Stimulated activated CD4-positive, alpha-beta T cell treated with anti-CD3 and anti-CD28 coated beads, Interleukin-4, amount 100 ng/mL, for 24 hours (primary cell): Measurements from ENCODE around the gene TUB.

Experiments
- DNase-seq: peaks from one replicate; pipeline ENCODE4 v3.0.0-alpha.2; 2020

TUB gene, protein sequence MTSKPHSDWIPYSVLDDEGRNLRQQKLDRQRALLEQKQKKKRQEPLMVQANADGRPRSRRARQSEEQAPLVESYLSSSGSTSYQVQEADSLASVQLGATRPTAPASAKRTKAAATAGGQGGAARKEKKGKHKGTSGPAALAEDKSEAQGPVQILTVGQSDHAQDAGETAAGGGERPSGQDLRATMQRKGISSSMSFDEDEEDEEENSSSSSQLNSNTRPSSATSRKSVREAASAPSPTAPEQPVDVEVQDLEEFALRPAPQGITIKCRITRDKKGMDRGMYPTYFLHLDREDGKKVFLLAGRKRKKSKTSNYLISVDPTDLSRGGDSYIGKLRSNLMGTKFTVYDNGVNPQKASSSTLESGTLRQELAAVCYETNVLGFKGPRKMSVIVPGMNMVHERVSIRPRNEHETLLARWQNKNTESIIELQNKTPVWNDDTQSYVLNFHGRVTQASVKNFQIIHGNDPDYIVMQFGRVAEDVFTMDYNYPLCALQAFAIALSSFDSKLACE

DNA sequence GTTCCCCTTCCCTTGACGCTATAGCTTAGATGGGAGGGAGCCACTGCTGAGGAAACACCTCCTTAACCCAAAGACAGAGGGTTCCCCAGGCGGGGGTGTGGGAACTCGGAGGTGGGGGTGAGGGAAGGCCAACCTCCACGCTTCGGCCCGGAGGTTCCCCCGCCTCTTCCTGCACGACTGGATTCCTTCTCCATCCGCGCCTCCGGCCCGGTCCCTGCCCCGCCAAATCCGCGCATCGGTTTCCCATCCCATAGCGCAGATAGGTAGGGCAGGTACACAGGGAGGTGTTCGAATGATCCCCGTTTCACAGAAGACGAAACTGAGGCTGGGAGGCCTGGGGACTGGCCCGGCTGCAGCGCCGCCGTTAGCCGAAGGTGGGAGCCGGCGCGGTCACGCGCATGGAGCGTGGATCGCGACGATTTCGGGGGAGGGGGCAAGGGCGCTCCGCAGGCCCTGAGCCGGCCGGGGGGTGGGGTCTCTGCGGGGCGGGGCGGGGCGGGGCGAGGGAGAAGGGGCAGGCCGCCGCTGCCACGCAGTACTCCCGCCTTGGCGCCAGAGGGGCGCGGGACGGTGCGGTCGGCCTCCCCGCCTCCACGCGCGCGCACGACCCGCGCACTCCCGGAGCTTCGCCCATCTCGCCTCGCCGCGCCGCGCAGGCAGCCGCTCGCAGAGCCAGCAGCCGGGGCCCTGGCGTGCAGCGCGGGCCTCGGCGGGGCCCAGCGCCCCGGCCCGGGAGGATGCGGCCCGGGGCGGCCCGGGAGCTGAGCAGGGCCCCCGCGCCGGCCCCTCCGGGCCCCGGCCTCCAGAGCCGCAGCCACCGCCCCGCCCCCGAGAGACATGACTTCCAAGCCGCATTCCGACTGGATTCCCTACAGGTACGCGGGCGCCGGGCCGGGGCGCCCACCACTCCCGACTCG, at the start of gene TUB:
Gene TUB (plus strand): TSS at position 538 of the 917 bp plus-strand sequence. CDS start 300 bp downstream, at position 838.
- no peak for DNase-seq

DNA sequence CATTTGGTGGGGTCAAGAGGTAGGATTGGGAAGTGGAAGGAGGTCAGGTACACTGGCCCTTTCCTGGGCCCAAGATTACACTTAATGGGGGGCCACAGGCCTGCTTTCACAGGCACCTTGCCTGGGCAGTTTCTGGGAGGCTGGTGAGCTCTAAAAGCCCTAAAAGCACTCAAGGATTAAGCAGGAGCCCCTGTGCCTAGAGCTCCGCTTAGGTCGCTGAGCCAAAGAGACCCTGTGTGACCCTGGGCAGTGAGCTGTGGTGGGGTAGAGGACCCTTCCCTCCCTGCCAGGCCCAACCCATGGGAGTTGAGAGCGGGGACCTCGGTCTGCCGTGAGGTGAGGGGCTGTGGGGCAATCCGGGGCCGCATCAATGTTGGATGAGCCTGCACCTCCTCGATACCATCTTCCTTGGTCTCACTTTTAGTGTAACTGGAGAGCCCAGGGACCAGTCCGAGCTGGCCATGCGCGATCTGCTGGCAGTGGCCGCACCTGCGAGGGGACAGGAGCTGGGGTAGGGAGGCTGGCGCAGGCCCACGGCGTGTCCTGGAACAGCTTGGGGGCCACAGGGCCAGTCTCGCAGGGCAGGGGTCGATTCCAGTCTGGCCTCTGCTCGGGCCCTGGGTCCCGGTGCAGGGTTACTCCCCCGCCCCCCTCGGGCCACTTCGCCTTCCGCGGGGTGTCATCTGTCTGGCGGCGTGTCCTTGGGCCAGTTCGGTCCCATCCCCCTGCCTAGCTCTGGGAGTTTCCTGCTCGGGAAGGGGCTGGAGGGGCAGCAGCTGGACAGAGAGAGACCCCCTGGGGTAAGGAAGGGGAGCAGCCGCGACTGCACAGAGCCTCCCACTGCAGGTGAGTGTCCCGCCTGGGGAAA, 49.5 kb upstream of the TUB start:
- no peak for DNase-seq

DNA sequence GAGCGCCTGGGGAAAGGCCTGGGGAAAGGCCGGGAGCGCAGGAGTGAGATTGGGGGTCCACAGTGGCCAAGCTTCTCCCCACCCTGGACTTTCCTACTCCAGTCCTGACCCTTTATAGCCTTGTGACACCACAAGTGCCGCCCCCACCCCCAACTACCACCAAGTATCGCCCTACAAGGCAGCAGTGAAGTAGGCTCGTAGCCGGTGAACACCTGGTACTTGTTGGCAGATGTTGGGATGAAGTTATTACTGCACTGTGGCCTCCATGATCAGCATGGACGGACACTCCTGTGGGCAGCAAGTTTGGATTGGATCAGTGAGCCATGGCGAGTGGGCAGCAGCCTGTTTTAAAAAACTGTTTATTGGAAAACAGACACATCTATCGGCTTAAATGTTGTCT, 48.9 kb upstream of the TUB start:
- no peak for DNase-seq

DNA sequence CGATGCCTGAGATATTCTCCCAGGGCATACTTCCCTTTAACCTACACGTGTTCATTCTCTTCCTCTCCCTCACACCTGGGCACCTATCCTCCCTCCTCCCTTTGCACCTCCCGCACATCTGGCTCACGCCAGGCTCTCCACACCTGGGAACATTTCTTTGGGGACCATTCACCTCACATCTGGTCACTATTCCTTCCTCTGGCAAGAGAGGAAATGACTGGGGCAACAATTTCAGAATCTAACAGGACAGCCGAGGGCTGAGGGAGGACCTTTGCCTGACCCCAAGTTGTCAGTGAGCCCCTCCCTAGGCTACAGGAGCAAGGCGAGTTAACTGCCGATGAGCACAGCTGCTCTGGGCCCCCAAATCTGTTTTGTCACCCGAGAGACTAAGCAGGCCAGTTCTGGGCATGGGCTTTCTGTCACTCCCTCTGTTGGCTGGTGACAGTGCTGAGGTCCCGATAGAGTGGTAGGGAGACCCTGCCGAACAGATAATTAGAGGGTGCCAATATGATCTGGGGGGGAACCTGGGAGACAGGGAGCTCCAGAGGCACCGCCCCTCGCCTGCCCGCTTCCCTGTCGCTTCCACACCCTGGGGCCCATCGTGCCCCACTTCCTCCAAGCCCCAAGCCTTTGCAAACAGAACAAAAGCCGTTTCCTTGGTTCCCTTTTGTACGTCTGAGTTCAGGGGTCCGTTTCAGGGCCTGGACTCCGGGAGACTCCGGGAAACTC, 48.3 kb upstream of the TUB start:
- DNase-seq: no peak

DNA sequence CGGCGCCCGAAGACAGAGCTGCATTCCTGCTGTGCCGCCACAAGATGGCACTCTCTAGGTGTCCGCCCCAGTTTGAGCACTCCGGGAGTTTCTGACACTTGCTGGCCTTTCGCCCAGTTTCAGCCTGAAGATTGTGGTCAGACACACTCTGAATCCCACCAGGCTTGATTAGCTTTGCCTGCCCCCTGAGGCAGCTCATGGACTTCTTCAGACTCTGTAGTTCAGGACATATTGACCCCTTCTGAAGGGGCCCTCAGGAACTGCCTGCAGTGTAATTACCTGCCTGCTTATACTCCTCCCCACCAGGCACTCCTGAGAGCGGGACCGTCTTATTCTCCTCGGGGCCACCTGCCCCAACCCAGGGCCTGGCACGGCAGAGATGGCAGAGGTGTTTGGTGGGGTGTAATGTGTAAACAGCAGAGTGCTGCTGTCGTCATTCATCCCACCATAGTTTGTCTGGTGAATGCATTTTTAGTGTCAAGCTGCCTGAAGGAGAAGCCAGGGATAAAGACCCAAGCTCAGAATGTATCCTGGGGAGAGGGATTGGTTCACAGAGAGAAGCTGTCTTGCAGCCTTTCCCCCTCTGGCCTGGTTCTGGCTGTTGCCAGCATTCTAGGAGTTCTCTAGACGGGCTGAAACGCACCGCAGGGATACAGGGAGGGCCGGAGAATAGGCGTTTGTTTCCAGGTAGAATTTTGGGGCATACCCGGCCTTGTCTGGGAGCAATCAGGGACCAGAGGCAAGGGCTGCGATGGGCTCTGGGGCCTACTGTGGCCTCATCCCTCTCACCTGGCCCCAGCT, 47.5 kb upstream of the TUB start:
- peak; percentile 55 for DNase-seq

DNA sequence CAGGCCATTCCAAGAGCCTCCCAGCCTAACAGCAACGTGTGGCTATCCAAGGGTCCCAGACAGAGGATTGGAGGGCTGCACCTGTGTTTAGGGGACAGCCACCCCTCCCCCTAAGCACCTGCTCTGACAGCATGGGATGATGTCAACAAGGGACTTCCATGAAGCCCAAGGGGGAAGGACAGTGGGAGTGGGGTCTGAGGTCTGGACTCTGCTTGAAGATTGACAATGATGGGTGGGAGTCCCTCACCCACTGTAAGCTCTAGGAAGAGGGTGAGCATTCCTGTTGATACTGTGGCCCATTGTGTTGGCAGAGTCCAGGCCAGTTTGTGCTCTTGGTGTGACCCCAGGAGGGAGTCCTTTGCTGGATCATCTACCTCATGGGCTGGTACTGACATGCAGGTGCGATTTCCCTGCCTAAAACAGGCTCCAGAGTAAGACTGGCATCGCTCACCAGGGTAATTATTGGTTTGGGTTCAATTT, 46.9 kb upstream of the TUB start:
- no peak for DNase-seq

DNA sequence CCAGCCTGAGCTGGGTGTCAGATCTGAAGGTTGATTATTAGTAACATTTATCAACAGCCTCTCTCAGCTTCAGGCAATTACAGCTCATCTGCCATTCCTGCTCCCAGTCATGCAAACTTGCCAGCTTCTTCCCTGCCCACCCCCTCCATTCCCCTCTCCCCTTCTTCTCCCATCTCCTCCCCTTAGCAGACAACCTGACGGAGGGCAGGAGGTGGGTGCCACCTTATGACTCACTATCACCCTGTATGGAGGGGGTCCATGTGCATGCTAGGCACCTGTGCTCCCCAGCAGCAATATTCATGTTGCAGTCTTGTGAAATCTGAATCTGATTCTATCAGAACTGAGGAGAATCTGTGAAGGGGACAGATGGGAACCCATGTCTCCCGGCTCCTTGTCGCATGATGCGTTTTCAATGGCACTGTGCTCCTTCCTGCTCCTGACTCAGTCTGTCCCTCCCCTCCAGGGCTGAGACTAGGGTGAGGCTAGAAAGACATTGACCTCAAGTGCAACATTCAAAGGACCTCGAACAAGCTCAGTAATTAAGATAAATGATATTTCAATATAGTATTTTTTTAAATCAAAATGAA, 46.3 kb upstream of the TUB start:
- DNase-seq: no peak

DNA sequence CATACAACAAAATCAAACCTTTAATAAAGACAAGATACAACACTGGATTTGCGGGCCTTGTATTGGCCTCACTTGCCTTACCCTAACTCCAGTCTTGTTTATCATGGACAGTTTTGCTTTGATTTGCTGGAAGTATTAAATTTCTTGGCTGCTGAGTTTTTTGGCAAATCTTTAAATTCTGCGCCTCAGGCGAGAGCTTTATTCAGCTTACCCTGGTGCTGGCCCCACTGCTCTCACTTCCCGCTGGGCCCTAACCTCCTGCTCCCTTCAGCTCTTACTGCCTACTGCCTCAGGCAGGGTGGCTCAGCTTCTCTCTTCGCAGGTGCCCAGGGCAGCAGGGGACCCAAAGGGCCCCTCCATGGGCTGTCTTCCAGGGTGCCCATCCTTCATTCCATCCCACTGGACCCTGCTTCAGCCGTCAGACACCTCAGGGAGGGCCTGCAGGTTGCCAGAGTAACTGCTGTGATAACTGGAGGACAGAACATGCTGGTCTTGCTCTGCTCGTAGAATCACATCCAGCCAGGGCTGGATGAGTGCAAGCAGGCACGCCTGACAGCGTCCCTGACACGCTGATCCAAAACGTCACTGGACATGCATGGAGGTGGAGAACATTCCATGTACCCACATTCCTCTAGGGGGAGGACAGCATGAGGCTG, 45.7 kb upstream of the TUB start:
- no peak for DNase-seq

DNA sequence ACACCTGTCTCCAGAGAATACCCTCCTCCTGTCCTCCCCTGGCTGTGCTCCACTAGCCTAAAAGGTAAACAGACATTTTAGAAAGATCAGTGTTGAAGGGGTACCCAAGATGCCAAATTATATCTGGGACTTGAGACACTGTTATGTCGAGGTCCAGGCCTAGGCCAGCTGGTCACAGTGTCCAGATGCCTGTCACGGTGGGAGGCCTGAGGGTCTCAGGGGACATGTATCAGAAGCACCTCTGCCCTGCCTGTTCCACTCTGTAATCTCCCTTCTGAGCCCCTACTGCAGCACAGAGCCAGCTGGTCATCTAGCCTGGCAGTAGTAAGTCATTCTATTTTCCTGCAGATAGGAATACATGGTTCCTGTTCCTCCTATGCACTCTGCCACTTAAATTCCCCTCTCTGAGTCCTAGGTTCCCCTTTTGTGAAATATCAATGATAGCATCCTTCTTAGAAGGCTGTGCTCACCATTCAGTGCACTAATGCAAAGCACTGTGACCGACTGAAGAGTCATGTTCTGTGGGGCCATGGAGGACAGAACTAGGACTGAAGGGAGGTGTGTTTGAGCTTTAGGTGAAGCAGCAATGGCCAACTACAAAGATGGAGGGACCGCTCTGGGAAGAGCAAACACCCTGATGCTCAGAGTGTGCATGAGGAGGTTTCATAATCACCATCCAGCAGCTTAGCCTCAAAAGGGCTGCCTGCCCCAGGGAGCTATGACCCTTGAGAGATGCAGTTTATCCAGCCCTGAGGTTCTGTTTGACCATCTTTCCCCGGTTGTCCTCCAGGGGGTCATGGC, 44.8 kb upstream of the TUB start:
- no peak for DNase-seq

DNA sequence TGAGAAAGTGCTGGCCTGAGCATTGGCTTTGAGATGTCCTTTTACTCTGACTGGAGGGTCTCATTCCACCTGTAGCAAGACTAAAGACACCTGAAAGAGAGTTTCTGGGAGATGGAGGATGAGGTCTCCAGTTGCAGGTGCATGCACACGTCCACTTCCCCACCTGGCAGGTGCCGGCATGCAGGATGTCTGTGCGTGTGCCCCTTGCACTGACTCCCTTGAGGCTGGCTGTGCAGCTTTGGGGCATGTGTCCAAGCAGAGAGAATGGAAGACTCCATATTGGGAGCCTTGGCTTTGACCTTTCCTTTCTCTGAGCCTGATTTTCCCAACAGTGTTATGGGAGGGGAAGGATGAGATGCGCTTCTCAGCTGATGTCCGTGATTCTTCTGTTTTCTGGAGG, 44.0 kb upstream of the TUB start:
- DNase-seq: no peak

DNA sequence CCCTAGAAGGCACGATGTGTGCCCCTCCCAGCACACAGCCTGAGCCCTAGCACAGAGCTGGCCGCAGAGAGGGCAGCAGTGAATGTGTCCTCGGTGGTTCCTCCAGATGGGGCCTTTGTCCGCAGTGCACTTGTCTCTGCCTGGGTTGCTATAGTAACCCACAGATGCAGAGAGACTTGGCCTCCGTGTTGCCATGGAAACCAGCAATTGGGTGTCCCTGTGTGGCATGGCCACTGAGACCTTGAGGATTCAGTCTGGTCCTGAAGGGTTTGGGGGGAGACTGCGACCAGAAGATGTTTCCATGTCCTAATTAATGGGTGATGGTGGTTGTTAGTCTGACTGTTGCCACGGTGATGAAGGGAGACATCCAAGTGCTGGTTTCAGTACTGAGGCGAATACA, 42.6 kb upstream of the TUB start:
- no peak for DNase-seq

DNA sequence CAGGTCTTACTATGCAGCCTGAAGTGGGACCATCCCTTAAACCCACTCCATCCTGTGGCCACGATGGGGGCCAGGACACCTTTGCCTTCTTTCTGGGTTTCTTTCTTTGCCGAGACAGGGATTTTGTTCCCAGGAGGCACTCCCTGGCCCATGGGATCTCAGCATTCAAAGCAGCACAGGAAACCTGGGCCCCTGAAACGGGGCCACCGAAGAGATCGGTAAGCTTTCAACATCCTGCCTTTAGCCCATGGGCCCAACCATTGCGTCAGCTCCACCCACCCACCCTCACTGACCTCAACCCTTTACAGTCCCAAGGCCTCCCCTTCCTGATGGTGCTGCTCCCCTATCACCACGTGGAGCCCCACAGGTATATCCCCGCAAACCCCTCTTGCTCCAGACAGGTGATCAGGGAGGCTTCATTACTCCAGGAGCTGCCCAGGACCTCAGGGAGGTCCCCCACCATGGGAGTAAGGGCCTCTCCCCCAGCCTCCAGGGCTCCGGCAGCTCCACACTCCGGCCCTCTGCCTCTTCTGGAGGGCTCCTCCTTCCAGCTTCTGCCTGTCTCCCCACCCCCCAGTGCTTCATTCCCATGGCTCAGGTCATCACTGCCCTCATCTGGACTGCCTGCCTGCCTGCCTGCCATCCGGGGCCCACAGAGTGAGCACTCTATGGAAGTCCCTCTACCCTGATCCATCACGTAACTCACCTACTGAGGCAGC, 42.0 kb upstream of the TUB start:
- DNase-seq: no peak

DNA sequence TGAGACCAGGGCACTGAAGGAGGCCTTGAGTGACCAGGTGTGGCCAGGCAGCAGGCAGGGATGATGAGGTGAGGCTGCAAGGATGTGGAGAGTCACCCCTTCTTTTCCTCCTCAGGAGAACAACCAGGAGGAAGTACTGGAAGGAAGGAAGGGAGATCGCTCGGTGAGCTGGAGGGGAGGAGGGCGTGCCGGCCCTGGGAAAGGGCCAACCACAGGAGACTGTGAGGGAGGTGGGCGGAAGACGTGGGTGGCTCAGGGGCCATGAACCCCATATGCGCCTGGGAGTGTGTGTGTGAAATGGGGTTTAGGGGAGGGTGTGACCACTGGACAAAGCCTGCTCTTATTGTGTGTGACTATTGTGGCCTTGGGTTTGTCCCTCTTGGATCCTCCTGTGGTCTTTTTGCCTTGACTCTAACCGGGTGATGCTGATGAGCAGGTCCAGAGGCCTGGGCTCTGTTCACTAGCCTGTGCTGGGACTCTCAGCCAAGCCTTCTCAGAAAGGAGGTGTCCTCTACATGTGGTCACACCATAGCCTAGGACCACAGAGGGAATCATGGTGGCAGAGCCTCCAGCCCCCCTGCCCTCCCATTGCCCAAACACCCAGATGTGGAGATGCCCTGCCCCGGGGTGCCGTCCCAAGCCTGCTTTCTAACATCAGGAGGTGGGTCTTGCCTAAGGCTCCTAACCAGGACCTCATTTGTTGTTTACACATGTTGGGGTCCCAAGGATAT, 41.3 kb upstream of the TUB start:
- no peak for DNase-seq

DNA sequence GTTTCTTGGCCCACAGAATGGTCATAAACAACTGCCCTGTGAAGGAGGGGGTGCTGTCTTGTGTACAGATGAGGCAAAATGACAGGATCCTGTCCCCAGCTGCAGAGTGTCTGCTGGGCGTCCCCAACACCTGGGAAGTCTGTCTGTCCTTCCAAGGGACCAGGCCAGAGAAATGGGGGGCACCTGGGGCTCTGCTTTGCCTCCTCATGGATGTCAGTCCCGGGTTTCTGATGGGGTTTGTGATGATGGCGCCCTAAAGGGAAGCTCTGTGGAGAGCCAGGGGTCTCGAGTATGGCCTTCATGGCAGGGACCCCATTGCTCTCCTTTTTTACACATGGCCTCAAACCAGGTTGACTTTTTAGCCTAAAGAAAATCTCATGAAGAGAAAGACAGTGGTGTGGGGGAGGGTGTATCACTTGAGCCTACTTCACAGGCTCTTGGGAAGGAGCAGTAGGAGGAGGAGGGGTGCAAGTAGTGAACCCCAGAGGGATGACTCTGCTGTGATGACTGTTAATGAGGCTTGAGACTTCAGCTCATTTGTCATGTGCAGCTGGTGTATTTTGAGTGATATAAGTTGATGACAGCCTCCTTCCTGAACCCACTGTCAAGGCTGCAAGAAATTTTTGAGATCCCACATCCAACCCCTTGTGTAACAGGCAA, 40.6 kb upstream of the TUB start:
- DNase-seq: no peak

DNA sequence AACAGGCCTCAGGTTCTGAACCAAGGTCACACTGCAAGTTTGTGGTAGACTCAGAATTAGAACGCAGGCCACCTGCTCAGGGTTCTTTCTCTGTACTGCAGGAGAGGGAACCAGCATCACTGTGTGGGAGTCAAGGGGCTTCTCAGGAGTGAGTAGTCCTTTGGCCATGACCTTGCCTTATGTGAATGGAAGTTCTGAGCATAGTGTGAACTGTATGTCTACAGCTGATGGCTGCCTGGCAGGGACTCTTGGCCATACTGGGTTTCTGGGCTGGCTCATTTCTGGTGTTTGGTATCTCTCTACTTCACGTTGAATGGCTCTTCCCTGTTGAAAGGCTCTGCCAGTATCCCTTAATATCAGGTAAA, 40.1 kb upstream of the TUB start:
- DNase-seq: no peak

DNA sequence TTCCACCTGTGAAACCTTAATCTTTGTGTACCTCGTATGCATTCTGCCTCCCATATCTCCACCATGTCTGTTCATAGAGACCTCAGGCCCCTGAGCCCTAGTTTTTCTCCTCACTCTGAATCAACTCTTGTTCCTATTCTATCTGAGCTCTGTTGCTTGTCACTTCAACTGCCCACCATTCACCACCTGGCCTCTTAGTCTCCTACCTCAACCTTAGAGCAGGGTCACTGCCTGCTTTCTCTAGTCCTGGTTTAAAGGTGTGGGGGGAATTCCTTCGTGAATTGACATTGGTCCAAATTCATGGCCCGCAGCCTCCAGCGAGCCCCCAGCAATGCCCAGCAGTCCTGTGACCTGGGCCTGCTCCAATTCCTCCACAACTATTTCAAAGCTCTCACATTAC, 39.4 kb upstream of the TUB start:
- DNase-seq: no peak

DNA sequence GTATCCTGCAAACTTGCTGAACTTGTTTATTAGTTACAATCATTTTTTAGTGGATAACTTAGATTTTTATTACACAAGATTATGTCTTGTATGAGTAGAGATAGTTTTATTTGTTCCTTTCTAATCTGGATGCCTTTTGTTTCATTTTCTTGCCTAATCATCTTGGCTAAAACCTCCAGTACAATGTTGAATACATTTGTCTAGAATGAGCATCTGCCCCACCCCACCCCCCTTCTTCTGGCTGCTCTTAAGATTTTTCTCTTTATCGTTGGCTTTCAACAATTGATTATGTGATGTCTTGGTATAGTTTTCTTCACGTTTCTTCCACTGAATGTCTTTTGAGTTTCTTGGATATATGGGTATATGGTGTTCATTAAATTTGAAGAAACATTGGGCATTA, 37.3 kb upstream of the TUB start:
- no peak for DNase-seq
